HCT116 (cell line): ENCODE results near the gene PRPSAP1.
"Not testable (repeated sequence)": the region's sequence is repeated elsewhere in the genome, so short reads cannot be mapped to it uniquely, and the experiment has no call there.

Experiments
- CEBPB ChIP-seq: IDR thresholded peaks from 2 replicates; pipeline ENCODE4 v1.6.1; 2012; ENCODE audit warnings: low read depth
- CTCF ChIP-seq, 3 experiments: fragments of 200-600 bp in 1 of 3; sonication (generic) in 1 of 3; IDR thresholded peaks in 2 of 3; conservative IDR thresholded peaks in 1 of 3; 2 replicates each; pipeline ENCODE4 v1.5.1; 2012 to 2017; ENCODE audit warnings: low read depth in 2 of 3, low read length in 2 of 3, antibody characterized with exemption in 1 of 3, borderline replicate concordance in 1 of 3, control low read depth in 1 of 3, mild to moderate bottlenecking in 1 of 3, mixed read lengths in 1 of 3, mixed run types in 1 of 3, moderate library complexity in 1 of 3; ENCODE audit not compliant: insufficient read depth in 1 of 3
- TCF7L2 ChIP-seq: IDR thresholded peaks from 2 replicates; pipeline ENCODE4 v1.7.0; 2011; ENCODE audit warnings: borderline replicate concordance, inconsistent platforms; ENCODE audit not compliant: insufficient read depth, insufficient read length; ENCODE audit errors: extremely low read depth

- not testable (repeated sequence) for TF ChIP-seq CTCF (IDR thresholded peaks at IDR 0.05 in 2 of 3, conservative IDR thresholded peaks at IDR 0.05 in 1 of 3; ENCODE audit: borderline replicate concordance in 1 of 3, insufficient read depth in 1 of 3, low read depth in 2 of 3, low read length in 2 of 3); TCF7L2; CEBPB
Measured at GRCh38 chr17:76359776-76360175, 6.1 kb upstream of the PRPSAP1 start.
